GM19397 (cell line): Measurements from ENCODE around the gene GLI2.

Experiments used
- ATAC-seq: cut with Tn5 transposase; IDR thresholded peaks from one replicate; pipeline ENCODE4 v1.9.1; 2021; ENCODE audit warnings: mild to moderate bottlenecking, moderate library complexity; ENCODE audit not compliant: unreplicated experiment

The GLI2 gene

DNA sequence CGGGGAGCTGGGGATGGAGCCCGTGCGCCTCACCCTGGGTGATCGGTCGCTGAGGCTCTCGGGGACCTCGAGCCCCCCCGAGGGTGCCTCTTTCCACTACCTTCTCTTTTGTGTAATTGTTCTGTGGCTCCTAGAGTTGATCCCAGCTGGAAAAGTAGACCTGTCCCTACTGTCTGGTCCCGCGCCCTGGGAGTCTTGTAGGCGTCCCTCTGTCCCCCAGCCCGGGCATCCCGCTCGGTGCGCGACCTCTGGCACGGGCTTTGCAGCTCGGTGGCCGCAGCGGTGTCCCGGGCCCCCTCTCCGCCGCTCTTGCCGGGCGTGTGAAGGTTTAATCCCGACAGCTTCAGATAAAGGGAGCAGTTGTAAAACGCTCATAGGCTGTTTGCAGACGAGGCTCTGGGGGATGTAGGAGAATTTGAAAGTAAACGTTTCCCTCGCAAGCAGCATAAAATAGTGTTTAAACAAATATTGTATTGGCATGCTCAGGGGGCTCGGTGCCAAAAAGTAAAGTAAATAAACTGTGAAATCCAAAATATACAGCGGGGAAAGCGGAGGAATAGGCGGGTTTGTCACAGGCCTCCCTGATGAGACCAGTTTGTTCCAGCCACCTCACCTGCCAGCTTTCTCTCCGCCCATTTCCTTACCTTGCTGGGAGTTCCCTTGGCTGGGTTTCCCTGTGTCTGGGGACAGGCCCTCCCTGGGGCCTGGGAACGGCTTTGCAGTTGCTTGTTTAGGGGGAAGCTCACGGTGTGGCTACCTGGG, 1.9 kb downstream of the GLI2 start:
- ATAC-seq: no peak

- no peak for ATAC-seq
Measured at GRCh38 chr2:120738117-120738516, 2.4 kb downstream of the GLI2 start.

DNA sequence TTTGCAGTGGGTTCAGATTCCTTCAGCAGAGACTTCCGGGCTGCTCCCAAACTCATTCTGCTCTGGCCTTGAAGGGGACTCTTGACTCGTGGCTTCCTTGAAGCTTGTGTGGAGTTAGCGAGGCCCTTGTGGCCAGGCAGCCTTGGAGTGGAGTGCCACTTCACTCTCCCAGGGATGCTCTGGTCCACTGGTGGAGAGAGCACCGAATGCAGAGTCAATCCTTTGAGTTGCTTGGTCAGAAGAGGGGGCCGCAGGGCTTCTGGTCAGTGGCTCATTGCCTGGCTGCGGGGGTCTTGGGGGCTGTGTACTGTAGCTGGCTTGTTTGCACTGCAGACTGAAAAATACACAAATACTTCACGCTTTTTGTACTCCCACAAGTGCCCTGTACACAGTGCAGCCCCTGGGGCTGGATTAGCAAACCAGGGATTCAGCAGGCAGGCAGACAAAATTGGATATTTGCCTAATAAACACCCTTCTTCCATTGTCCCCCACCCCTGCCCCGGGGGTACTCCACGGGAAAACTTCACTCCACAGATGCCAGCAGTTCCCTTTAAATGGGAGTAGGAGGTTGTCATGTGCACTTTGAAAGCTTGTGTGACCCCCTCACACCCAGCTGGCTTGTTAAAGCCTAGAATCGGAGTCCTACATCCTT, 3.2 kb downstream of the GLI2 start:
- ATAC-seq: no peak

DNA sequence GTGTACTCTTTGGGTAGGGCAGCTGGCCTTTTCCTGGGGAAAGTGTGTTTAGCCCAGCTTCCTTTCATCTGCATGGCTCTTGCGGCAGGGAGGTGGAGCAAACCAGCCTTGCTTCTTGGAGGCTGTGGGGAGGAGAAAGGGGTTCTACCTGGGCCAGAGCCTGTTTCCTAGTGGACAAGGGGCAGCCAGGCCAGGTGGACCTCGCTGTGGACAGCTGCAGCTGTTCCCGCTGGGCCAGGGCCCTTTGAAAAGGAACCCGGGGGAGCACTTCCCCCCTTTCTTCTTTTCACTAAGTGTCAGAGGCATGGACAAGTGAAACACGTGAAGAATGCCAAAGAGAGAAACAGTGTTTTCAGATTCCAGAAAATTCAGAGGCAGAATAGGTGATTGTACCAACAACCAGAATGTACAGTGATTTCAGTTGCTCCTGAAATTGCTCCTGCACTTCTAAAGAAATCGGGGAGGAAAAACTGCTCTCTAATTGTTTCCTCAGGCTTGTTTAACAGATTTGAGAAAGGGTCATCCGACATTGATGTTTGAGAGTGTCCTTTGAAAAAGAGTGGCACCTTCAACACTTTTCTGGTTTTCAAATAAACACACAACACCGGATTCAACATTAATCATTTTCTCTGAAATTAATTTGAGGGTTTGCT, 3.9 kb downstream of the GLI2 start:
- ATAC-seq: no peak

- no peak for ATAC-seq
Measured at GRCh38 chr2:120740375-120740764, 4.7 kb downstream of the GLI2 start.

- ATAC-seq: no peak
Measured at GRCh38 chr2:120740765-120741524, 5.3 kb downstream of the GLI2 start.

DNA sequence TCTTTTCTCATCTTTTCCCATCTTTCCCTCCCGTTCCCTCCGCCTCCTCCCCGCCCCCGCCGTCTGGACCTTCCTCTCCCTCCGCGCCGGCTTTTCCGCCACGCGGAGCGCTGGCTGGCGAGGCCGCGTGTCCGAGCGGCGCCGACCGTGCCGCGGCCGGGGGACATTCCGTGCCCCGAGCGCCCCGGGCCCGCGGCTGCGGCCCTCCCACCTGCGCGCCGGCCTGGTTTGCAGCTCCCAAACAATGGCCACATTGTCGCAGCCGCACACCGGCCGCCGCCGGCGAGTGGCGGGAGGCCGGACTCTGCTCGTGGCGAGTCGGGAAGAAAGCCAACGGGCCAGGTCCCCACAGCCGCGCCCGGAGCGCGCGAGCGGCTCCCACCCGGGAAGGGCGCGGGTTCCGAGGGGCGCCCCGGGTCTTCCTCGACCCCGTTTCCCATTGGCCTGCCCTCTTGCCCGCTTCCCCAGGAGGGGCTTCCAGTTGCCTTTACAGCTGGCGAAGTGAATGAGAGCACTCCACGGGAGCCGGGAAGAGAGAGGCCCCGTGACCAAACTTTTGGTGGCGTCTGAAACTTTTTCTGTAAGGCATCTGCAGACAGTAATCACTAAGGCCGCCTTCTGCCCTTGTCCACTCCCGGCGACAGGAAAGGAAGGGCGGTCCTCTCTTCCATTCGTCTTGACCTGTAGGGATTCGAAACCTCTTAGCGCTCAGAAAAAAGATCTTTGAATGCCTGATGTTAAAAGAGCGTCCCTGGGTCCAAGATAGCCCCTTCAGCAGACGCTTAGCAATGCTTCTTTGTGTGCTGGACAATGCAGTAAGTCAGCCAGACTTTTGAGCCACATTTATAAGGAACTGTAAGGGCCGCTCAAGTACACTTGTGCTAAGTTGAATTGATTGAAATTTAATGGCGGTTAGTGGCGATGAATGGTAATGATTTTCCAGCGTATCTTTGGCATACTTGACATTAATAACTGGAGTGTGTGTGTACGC, 6.2 kb downstream of the GLI2 start:
- no peak for ATAC-seq

GRCh38 chr2:120743657-120744056, 8.0 kb downstream of the GLI2 start:
- ATAC-seq: no peak

DNA sequence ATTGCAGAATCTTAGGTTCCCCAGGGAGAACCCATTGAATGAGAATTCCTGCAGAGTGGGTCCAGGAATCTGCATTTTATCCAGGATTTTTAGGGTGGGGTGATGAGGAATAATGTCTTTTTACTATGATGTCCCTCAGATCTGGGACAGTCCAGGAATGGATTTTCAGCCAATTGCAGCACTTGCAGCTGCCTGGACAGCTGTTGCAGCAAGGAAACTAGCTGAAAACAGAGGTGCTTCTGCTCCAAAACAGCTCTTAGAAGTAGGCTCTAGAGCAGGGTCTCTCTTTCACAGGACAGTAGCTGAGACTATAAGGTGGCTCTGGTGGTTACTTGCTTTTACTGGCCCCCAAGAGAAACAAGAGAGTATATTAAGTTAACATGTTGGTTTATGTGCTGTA, 9.1 kb downstream of the GLI2 start:
- ATAC-seq: no peak

- ATAC-seq: no peak
Measured at GRCh38 chr2:120745420-120746111, 9.9 kb downstream of the GLI2 start.

DNA sequence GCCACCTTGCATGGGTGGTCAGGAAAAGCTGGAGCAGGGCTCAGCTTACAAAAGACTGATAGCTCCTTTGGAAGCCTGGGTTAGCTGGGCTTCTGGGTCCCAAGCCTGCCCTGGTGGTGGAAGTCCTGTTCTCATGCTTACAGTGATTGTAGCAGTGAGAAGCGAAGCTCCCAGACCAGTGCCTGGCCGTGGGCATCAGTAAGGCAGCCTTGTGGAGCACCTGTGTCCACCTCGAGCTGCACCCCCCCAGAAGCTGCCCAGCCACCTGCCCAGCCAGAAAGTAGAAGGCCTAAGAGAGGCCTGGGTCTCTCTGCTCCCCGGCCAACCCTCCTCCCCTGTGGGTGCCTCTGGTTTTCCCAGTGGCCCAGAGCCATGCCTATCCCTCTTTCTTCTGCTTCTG, 10.5 kb downstream of the GLI2 start:
- no peak for ATAC-seq

GRCh38 chr2:120747281-120747680, 11.6 kb downstream of the GLI2 start:
- no peak for ATAC-seq

- no peak for ATAC-seq
Measured at GRCh38 chr2:120747706-120748105, 12.0 kb downstream of the GLI2 start.

GRCh38 chr2:120748310-120748709, 12.6 kb downstream of the GLI2 start:
- no peak for ATAC-seq

DNA sequence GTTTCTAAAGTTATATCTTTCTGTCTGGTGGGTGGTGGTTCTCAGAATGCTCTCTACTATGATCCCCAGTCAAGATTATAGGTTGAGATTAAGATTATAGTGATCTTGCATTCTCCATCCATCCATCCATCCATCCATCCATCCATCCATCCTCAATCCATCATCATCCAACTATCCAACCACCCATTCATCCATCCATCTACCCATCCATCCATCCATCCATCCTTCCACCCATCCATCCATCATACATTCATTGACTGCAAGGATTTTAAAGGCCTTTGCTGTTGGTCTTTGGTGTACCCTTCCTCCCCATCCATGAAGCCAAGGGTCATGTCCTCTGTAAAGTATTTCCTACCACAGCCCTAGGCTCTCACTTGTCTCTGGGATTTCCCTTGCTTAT, 13.1 kb downstream of the GLI2 start:
- no peak for ATAC-seq

- no peak for ATAC-seq
Measured at GRCh38 chr2:120749506-120750431, 14.1 kb downstream of the GLI2 start.

- ATAC-seq: no peak
Measured at GRCh38 chr2:120750488-120751210, 15.0 kb downstream of the GLI2 start.

- ATAC-seq: no peak
Measured at GRCh38 chr2:120751553-120751952, 15.9 kb downstream of the GLI2 start.
